Measurements from ENCODE around the gene BUD31.

The BUD31 gene

DNA sequence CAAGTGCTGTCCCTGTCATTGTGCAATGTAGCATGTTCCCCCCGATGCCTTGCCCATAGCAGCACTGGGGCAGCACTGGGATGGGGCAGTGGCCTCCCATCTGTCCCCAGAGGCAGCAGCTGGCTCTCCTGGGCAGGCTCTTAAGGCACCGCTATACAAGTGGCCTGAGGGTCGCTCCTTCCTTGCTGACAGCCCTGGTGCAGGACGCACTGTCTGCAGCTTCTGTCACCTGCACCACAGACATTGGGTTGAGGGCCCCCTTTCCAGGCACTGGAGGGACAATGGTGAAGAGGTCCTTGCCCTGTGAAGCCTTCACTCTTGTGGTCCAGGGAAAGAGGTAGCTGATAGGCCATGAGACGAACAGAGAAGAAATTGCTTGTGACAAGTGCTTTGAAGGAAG lies 40.6 kb downstream of the BUD31 start:
- H3K4me3 ChIP-seq (ENCODE audit: low read depth, low read length), result no peak overlapping the region
- TF ChIP-seq, protein P1, sequence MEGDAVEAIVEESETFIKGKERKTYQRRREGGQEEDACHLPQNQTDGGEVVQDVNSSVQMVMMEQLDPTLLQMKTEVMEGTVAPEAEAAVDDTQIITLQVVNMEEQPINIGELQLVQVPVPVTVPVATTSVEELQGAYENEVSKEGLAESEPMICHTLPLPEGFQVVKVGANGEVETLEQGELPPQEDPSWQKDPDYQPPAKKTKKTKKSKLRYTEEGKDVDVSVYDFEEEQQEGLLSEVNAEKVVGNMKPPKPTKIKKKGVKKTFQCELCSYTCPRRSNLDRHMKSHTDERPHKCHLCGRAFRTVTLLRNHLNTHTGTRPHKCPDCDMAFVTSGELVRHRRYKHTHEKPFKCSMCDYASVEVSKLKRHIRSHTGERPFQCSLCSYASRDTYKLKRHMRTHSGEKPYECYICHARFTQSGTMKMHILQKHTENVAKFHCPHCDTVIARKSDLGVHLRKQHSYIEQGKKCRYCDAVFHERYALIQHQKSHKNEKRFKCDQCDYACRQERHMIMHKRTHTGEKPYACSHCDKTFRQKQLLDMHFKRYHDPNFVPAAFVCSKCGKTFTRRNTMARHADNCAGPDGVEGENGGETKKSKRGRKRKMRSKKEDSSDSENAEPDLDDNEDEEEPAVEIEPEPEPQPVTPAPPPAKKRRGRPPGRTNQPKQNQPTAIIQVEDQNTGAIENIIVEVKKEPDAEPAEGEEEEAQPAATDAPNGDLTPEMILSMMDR (IDR thresholded peaks at IDR 0.05; ENCODE audit: borderline replicate concordance, insufficient read depth, low read depth, low read length), result no peak

DNA sequence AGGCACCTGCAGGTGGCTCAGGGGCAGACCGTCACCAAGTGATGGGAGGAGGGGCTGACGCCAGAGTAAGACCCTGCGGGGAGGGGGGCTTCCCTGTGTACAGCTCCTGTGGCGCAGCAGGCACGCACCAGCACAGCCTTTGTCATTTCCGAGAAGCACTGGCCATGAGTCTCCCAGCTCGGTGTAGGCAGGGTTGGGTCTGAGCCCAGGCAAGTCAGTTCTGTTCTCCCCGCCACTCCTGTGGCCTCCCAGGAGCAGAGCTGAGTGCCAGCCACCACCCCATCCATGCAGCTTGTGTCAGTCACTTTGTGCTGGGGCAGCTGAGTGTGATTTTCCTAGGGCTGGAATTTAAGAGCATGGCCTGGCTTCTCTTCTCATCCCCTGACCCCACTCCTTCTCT lies 43.2 kb downstream of the BUD31 start:
- TF ChIP-seq, protein P1 (IDR thresholded peaks at IDR 0.05; ENCODE audit: borderline replicate concordance, insufficient read depth, low read depth, low read length), result no peak
- H3K4me3 ChIP-seq (ENCODE audit: low read depth, low read length), result no peak overlapping the region

DNA sequence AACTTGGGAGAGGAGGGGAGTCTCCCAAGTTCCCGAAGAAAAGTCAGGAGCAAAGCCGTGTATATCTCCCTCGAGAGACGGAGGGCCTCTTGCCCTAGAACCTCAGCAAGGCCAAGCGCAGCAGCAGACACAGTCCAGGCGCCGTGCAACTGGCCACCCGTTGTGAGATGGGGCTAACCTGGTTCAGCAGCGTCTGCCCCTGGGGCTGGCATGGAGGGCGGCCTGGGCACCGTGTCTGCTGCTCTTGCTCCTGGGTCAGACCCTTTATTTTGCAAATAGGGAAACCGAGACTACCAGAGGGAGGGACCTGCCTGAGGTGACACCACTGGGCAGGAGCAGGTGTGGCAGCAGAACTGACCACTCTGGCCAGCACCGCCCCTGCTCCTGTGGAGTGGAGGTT lies 43.8 kb downstream of the BUD31 start:
- TF ChIP-seq, protein P1 (IDR thresholded peaks at IDR 0.05; ENCODE audit: borderline replicate concordance, insufficient read depth, low read depth, low read length), result no peak
- H3K4me3 ChIP-seq (ENCODE audit: low read depth, low read length), result no peak overlapping the region

DNA sequence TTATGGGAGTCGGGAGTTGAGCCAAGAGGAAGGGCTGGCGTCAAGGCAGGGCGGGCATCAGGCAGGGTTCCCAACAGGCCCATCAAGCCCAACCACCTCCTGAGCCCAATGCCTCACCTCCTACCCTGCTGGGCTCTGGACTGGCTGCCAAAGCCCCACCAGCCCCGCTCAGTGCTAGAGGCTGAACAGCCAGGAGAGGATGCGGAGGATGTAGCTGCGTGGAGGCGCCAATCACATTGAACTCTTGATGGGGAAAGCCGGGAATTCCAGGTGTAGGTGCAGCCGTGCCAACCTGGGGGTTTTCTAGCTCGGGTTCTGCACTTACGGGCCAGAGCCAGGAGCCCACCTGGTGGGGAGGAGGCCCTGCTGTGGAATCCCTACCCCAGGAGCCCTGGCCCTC lies 44.3 kb downstream of the BUD31 start:
- H3K4me3 ChIP-seq (ENCODE audit: low read depth, low read length), result no peak overlapping the region
- TF ChIP-seq, protein P1 (IDR thresholded peaks at IDR 0.05; ENCODE audit: borderline replicate concordance, insufficient read depth, low read depth, low read length), result no peak

DNA sequence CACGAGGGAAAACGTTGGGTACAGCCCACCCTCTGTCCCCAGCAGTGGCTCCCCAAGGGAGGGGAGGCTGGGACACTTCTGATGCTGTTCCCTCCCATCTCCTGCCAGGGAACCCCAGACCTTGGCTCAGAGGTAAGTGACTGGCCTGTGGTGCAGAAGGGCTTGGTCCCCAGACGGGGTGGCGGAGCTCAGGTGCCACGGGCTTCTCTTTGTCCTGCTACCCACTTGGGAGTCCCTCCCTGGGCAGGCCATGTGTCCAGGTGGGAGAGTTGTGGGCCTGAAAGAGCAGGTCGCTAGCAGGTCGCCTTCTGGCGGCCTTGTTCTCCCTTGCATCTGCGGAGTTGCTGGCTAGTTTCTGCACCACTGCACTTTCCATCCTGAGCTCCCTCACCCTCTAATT lies 47.1 kb downstream of the BUD31 start:
- TF ChIP-seq, protein P1 (IDR thresholded peaks at IDR 0.05; ENCODE audit: borderline replicate concordance, insufficient read depth, low read depth, low read length), result no peak
- H3K4me3 ChIP-seq (ENCODE audit: low read depth, low read length), result no peak overlapping the region

DNA sequence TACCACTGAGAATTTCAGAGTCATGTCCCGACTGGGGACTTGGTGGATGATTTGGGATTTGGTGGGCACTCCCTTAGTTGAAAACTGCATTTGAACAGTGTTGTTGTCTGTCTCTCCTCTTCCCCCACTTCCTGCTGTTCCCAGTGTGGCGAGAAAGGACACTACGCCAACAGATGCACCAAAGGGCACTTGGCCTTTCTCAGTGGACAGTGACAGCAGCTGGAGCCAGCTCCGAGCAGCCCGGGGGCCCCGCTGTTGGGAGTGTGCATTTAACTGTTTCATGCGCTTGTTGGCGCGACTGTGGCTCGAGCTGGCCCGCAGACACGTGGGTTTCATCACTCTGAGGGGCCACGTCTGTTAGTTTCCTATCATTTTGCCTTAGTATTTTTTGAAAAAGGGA lies 47.5 kb downstream of the BUD31 start:
- TF ChIP-seq, protein P1 (IDR thresholded peaks at IDR 0.05; ENCODE audit: borderline replicate concordance, insufficient read depth, low read depth, low read length), result no peak
- H3K4me3 ChIP-seq (ENCODE audit: low read depth, low read length), result no peak overlapping the region

DNA sequence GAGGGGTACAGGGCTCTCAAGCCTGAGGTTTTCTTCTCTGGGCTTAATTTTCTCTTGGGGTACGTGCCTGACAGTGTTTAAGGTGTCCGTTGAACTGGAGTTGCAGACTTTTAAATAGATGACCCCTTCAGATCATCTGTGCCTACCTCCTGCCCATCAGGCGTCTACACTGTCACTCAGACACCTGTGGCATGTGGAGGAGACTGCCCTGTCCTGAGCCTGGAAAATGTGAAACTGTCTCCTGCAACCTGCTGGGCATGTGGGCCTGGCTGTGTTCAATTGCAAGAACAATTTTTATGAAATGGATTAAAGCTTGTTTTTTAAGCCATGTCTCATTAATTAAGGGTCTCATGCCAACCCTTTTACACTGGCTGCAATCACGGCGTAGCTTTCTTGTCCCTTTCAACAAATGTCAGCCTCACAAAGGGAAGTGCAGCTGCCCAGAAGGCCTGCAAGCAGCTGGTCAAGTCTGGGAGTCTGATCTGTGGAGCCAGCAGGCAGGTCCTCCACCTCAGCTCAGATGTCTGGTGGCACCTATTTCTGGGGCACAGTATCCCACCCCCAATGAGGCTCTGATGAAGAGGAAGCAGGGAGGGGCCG lies 48.4 kb downstream of the BUD31 start:
- TF ChIP-seq, protein P1 (IDR thresholded peaks at IDR 0.05; ENCODE audit: borderline replicate concordance, insufficient read depth, low read depth, low read length), result no peak
- no peak overlapping the region for H3K4me3 ChIP-seq (ENCODE audit: low read depth, low read length)
